HG03196 (cell line): Measurements from ENCODE around the gene ATXN7L1.
A peak's percentile ranks its signal among the peaks of the same experiment; 100 is the strongest.

ENCODE experiments used
- ATAC-seq: cut with Tn5 transposase; IDR thresholded peaks from one replicate; pipeline ENCODE4 v1.9.1; 2021; ENCODE audit not compliant: unreplicated experiment

Gene ATXN7L1

DNA sequence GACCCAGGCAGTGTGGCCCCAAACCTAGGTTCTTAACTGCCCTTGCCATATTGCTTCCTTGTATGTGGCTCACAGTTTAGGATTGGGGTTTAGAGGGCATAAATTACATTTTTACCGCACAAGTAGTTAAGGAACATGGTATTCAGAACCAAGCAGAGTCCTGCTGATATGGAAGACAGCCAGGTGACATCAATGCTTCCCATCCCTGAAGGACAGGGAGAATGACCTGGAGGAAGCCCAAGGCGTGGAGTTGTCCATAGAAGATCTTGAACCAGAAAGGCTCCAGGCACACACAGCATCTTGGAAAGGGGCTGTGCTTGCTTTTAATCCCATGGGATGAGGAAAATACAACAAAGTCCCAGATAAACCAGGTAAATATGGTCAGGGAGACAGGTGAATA lies 48.3 kb downstream of the ATXN7L1 start:
- no peak for ATAC-seq

GRCh38 chr7:105827151-105827875 lies 49.1 kb downstream of the ATXN7L1 start:
- no peak for ATAC-seq

DNA sequence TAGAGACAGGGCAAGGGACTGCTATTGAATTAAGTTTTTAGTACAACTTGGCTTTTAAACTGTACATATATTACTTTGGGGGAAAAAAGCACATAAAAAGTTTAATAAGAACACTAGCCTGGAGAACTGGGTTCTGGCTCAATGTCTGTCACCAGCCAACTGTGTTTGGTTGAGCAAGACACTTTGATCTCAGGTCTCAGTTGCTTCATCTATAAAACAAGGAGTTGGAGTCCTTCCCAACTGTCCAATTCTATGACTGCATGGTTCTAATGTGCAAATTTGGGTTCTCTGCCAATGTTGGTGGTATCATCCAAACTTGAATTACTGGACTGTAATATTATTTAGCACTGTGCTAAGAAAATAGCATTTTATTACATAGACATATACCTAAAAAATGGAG lies 50.3 kb downstream of the ATXN7L1 start:
- ATAC-seq: no peak

GRCh38 chr7:105825371-105825770 lies 51.0 kb downstream of the ATXN7L1 start:
- no peak for ATAC-seq

DNA sequence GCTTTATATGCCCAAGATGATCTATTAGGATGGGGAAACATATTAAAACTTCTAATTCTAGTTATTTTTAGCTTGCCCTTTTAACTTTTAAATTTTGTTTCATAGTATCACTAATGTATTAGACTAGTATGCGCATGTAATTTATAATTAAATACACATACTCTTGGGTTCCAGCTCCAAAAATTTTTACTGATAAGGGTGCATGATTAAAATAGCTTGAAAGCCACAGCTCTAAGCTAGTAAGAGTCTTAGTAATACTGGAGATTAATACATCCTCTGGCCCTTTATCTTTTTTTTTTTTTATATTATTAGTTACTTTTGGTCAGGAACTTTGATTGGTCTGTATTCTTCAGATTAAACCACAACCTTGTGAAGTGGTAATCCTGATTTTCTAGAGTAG lies 53.6 kb downstream of the ATXN7L1 start:
- ATAC-seq: no peak

- ATAC-seq: no peak
These were observed 54.9 kb downstream of the ATXN7L1 start for GRCh38 chr7:105821527-105821926.

- ATAC-seq: no peak
These were observed 55.9 kb downstream of the ATXN7L1 start for GRCh38 chr7:105820363-105821066.

DNA sequence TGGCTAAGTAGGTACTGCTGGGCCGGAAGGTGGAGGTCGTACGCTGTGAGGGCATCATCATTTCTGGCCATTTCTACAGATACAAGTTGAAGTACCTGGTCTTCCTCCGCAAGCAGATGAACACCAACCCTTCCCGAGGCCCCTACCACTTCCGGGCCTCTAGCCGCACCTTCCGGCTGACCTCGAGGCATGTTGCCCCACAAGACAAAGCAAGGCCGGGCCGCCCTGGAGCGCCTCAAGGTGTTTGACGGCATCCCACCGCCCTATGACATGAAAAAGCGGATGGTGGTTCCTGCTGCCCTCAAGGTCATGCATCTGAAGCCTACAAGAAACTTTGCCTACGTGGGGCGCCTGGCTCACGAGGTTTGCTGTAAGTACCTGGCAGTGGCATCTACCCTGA lies 56.8 kb downstream of the ATXN7L1 start:
- no peak for ATAC-seq

- ATAC-seq: no peak
These were observed 59.3 kb downstream of the ATXN7L1 start for GRCh38 chr7:105816954-105817615.

- ATAC-seq: no peak
These were observed 60.0 kb downstream of the ATXN7L1 start for GRCh38 chr7:105816266-105816843.

- no peak for ATAC-seq
These were observed 60.8 kb downstream of the ATXN7L1 start for GRCh38 chr7:105815576-105815975.

DNA sequence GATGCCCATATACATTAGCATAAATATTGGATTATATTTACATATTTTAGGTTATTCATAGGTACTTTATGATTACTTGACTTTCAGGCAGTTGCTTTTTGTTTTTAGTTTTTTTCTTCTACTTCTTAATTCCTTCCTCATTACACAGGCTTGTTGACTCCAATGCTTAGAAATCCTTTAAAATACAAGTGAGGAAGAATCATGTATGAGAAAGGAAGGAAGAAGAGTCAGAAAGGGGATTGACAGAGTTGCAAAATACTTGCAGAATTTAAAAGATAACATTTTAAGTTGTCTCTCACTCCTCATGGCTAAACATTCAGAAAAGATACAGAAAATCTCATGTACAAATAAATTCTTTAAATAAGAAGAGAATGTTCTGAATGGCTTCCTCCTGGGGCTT lies 61.9 kb downstream of the ATXN7L1 start:
- ATAC-seq: no peak

GRCh38 chr7:105811189-105811847 lies 65.1 kb downstream of the ATXN7L1 start:
- no peak for ATAC-seq

DNA sequence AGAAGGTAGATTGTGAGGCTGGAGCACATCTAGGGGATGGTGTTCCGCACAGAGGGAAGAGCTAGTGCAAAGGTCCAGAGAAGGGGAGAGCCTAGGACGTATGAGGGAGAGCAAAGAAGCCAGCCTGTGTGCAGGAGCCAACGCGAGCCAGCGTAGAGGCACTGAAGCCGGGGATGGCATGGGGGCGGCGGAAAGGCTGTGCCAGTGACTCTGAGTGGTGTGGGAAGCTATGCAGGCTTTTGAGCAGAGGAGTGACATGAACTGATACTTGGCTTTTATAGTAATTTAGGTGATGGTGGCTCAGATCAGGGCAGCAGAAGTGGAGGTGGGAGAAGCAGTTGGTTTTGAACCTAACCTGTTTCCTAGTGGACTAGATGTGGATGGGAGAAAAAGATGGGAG lies 65.8 kb downstream of the ATXN7L1 start:
- no peak for ATAC-seq

- peak; percentile 96 for ATAC-seq
These were observed 67.5 kb downstream of the ATXN7L1 start for GRCh38 chr7:105808703-105809590.

GRCh38 chr7:105808209-105808608 lies 68.2 kb downstream of the ATXN7L1 start:
- no peak for ATAC-seq

DNA sequence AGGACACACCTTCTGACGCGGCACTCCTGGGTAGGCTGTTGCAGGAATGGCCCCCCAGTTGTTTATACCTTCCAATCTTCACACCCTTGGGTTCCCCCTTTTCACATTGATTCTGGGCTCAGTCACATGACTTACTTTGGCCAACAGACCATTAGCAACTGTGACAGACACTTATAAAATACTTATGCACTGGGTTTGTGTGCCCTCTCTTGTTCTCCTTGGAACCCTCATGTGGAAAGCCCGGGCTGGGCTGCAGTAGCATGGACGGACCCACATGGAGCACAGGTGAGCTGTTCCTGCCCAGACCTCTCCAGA lies 69.0 kb downstream of the ATXN7L1 start:
- ATAC-seq: no peak

DNA sequence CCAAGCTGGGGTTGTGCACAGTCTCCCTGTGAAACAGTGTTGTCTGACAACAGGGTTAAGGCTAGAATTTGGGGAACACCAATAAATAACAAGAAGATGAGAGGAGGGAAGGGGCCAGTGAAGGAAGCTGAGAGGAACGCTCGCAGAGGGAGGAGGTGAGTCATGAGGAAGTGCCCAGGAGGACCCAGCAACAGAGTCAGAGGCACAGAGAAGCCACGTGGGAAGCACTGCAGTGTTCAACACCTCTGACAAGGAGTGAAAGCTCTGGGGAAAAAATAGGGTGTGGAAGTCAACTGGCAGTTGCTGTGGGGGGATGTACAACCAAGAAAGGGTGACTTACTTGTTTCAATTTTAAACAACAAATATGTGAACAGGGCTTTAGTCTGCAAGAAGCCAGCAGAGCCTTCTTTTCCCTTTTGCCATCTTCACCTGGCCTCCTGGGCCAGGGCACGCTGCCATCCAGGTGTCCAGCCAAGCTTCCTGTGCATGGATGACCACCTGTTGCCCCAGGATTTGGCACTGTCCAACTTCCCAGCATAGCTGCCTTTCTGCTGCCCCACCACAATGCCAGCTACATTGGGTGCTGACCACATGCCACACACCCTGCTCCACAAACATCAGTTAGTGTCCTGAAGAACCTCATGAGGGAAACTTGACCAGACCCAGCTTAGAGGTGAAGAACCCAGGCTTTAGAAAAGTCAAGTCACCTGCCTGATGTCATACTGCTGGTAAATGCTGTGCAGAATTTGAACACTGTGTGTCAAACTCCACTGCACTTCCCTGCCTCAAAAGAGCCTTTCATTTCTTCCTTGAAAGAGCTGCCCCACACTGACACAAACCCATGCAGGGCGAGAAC lies 69.6 kb downstream of the ATXN7L1 start:
- peak; percentile 41 for ATAC-seq

DNA sequence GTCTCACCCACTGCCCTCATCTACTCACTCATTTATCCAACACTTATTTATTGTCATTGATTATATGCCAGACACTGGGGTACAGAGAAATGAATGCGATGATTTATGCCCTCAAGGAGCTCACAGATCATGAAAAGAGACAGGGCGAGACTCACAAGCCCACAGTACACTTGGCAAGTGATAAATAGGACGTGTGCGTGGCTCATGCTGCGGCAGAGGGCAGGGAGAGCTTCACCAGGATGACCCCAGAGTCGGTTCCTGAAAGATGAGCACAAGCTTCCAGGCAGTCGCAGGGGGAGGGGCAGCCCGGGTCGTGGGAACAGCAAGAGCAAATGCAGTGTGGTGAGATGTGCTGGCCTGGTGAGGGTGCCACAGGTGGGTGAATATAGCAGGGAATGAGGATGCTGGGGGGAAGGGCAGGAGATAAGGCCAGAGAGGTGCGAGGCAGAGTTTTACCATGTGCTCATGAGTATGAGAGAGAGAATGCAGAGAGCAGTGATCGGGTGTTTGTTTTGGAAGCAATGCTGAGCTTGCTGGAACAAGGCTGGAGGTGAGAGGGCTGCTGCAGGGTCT lies 70.9 kb downstream of the ATXN7L1 start:
- ATAC-seq: no peak
